Measurements from ENCODE around the gene CAMSAP2. TPM values are rescaled to one million over a fixed set of nuclear protein-coding genes. Genes with fewer than 3 reads are reported as not detected.

CAMSAP2 gene
- total RNA-seq, 2 donors from 2014 or later: 31.9 to 48.6 TPM

GRCh38 chr1:200890027-200890426, 151.3 kb downstream of the CAMSAP2 start:
- no peak for DNase-seq (ENCODE audit: low spot score)
- intact Hi-C loops (cut with DNase I): no loop called here

DNA sequence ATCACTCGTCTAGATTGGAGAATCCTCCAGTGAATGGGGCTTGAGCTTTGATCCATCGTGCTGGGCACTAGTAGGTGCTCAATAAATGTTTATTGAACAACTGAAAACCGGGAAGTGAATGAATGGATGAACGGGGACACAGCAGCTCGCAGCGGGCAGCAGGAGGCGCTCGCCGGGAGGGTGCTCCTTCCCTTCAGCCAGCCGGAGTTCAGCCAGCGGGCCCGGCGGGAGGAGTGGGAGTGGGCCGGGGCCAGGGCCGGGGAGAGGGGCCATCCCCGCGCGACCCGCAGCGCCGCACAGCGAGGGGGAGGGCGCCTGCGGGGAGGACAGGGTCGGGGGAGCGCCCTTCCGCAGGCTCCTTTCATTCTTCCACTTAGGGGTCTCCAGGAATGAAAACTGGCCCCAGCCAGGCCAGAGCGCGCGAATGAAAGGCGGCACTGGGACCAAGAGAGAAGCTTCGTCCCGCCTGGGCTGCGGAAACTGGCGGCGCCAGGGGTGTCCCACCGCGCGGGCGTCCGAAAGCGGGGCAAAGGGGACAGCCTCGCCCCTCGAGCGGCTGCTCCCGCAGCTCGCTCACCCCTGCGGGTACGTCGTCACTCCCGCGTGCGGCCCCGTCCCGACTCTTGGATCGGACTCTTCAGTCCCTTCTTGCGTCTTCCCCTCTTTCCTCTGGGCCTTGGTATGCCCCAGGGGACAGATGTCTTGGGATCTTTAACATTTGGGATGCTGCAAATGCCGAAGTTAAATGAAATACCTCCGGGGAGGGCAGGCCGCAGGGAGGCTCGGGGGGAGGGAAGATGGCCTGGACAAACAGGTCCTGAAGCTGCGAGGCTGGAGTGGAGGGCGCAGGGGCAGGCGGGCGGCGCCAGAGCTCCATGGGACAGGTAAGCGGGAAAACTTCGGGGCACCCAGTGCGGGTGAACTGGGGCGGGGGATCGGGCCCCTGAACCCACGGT, 152.4 kb downstream of the CAMSAP2 start:
- DNase-seq (ENCODE audit: low spot score): no peak
- intact Hi-C loops (cut with DNase I): no loop called here

GRCh38 chr1:200891774-200892157, 153.1 kb downstream of the CAMSAP2 start:
- intact Hi-C loops (cut with DNase I): no loop called here
- no peak for DNase-seq (ENCODE audit: low spot score)

DNA sequence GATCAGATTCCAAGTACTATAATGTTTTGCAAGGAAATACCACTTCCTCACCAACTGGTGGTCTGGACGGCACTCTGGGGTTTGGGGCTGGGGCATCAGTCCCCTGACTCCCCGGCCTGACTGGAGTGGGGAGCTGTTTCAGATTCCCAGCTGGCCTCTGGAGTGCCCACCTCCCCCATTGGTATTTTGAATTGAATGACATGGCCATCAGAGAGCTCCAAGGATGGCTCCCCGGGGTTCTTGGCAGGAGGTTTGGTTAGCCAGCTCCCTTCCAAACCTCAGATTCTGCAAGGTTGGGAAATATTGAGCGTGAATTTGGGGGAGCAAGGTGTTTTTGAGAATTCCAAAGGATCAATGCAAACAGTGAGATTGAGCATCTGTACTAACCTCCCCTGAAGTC, 153.9 kb downstream of the CAMSAP2 start:
- no peak for DNase-seq (ENCODE audit: low spot score)
- intact Hi-C loops (cut with DNase I): no loop called here

- intact Hi-C loops (cut with DNase I): no loop called here
- DNase-seq (ENCODE audit: low spot score): no peak
Measured at GRCh38 chr1:200892958-200893357, 154.3 kb downstream of the CAMSAP2 start.

DNA sequence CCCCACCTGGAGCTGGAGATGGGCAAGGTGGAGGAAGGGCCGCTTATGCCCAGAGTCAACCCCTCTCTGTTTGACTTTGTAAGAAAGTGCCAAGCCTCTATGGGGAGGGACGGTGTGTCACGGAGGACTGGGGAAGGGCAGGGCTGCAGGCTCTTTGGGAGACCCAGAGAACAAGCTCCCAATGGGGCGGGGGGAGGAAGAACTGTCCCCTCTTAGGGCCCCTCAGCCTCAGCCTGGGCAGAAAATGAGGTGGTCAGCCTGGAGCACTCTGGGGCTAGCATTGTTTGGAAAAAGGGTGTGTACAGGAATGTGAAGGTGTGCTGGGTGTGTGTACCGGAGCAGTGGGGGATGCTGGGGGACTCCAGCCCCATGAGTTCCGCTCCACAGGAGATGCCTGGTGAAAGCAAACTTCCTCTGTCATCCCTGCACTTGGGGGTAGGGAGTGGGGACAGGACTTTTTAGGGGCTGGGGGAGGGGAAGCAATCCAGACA, 154.8 kb downstream of the CAMSAP2 start:
- DNase-seq (ENCODE audit: low spot score): no peak
- intact Hi-C loops (cut with DNase I): no loop called here

GRCh38 chr1:200894712-200895442, 156.2 kb downstream of the CAMSAP2 start, which contains the start of gene INAVA:
Gene INAVA (plus strand): TSS chr1:200894900. CDS start chr1:200898401, 3,501 bp downstream.
- DNase-seq (ENCODE audit: low spot score): no peak
- intact Hi-C loops (cut with DNase I): no loop called here

DNA sequence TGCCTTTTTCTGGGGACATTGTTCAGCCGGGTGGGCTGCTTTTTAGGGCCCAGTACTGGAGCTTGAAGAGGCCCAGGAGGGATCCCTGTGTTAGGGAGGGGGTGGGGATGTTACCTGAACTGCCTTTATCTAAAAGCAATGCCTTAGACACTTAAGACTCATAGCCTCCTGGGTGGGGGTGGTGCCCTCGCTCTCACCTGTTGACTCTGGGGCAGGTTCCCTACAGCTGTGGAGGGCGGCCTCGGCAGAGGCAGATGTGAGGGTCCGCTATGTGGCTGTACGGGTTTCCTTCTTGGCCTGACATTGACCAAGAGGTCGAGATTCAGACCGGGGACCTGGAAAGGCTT, 156.7 kb downstream of the CAMSAP2 start:
- intact Hi-C loops (cut with DNase I): no loop called here
- DNase-seq (ENCODE audit: low spot score): no peak

- no peak for DNase-seq (ENCODE audit: low spot score)
- intact Hi-C loops (cut with DNase I): no loop called here
Measured at GRCh38 chr1:200895801-200896530, 157.3 kb downstream of the CAMSAP2 start.

GRCh38 chr1:200896531-200897196, 158.0 kb downstream of the CAMSAP2 start:
- peak; percentile 20 for DNase-seq (ENCODE audit: low spot score)
- intact Hi-C loops (cut with DNase I): no loop called here

DNA sequence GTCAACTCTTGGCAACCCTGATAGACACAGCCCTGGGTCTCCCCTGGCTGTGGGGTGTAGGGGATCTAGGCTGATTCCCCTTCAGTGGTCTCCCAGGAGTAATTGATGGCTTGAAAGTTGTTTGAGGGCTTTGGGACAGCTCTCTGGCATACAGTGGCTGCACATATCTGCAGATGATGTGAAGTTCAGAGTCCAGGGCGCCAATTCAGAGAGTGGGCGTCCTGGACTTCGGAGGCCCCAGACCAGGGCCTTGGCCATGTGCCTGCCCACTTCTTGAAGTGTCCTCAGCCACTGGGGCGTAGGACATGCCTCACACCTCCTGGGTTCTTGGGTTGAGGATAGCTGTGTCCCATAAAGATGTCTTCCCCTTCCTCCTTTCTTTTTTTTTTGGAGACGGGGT, 158.6 kb downstream of the CAMSAP2 start:
- intact Hi-C loops (cut with DNase I): no loop called here
- DNase-seq (ENCODE audit: low spot score): no peak

DNA sequence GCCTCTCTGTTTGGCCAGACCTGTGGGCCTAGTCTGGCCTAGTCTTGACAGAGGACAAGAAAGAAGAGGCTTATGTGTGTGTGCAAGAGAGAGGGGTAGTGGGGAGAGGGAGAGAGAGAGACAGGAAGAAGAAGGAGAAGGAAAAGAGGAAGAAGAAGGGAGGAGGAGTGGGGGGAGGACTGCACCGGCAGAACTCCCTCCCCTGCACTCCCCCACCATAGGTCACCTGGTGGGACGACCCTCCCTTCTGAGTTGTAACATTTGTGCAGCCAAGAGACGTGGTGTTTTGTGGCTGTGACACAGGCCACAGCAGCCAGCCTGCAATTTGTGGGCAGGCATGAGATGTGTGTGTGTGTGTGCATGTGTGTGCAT, 160.3 kb downstream of the CAMSAP2 start:
- DNase-seq (ENCODE audit: low spot score): no peak

GRCh38 chr1:200899451-200899915, 160.8 kb downstream of the CAMSAP2 start:
- DNase-seq (ENCODE audit: low spot score): peak; percentile 78
- intact Hi-C loops (cut with DNase I): no loop called here

More for the DNA sequence above, 160.3 kb downstream of the CAMSAP2 start:
- intact Hi-C loops (cut with DNase I): no loop called here

DNA sequence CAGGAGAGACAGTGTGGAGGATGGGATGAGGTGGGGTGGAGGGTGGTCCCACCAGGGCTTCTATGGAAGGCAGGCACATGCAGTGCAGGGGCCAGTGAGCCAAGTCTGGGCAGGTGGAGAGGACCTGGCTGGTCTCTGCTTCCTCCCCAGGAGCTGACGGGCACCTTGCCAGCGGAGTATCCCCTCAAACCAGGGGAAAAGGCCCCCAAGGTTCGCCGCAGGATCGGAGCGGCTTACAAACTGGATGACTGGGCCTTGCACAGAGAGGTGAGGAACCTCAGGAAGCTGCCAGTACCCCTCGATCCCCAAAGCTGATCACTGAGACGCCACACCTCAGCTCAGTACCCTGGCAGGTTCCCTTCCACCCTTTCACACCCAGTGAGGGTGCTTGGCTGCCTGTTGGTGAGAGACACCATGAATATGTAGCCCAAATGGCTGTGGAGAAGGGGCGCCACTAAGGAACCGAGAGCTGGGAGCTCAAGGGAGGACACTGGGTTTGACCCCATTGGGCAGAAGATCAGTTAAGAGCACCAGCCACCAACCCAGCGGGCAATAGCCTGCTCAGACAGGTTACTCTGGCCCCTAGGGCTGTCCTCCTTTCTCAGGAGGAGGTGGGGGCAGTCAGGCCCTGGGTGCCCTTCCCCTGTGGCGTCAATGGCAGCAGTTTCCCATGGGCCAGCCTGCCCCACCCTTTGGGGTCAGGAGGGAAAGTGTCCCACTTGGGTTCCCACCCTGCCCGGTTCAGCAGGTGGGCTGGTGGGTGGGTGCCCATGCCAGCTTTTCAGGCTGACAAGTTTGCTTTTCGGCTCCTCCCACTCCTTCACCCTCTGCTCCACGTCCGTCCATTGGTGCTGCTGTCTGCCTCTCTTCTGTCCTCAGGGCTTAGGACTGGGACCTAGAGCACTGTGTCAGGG, 161.5 kb downstream of the CAMSAP2 start:
- intact Hi-C loops (cut with DNase I): no loop called here

GRCh38 chr1:200900877-200901276, 162.2 kb downstream of the CAMSAP2 start:
- intact Hi-C loops (cut with DNase I): no loop called here
- peak; percentile 59 for DNase-seq (ENCODE audit: low spot score)

More for the DNA sequence above, 161.5 kb downstream of the CAMSAP2 start:
- DNase-seq (ENCODE audit: low spot score): no peak

GRCh38 chr1:200901350-200901749, 162.7 kb downstream of the CAMSAP2 start:
- DNase-seq (ENCODE audit: low spot score): peak; percentile 74

GRCh38 chr1:200901796-200902444, 163.2 kb downstream of the CAMSAP2 start:
- intact Hi-C loops (cut with DNase I): no loop called here
- DNase-seq (ENCODE audit: low spot score): peak; percentile 60

More at GRCh38 chr1:200901350-200901749, 162.7 kb downstream of the CAMSAP2 start:
- intact Hi-C loops (cut with DNase I): no loop called here

All from posterior vena cava (tissue), 2 donors.